Activated naive CD8-positive, alpha-beta T cell (primary cell): ENCODE data around the gene USP10.

Source experiments
- H3K27ac Mint-ChIP-seq: one replicate; pipeline ENCODE4 v1.8.0; 2021; ENCODE audit warnings: mixed read lengths
- H3K27me3 Mint-ChIP-seq: one replicate; pipeline ENCODE4 v1.8.0; 2021; ENCODE audit warnings: mixed read lengths
- H3K36me3 Mint-ChIP-seq: one replicate; pipeline ENCODE4 v1.8.0; 2021; ENCODE audit warnings: mixed read lengths
- H3K4me1 Mint-ChIP-seq: one replicate; pipeline ENCODE4 v1.8.0; 2021; ENCODE audit warnings: low read depth, mixed read lengths
- H3K4me3 Mint-ChIP-seq: one replicate; pipeline ENCODE4 v1.8.0; 2021; ENCODE audit warnings: mild to moderate bottlenecking, mixed read lengths
- H3K9me3 Mint-ChIP-seq: one replicate; pipeline ENCODE4 v1.8.0; 2021; ENCODE audit warnings: low read depth, mixed read lengths

Gene USP10

DNA sequence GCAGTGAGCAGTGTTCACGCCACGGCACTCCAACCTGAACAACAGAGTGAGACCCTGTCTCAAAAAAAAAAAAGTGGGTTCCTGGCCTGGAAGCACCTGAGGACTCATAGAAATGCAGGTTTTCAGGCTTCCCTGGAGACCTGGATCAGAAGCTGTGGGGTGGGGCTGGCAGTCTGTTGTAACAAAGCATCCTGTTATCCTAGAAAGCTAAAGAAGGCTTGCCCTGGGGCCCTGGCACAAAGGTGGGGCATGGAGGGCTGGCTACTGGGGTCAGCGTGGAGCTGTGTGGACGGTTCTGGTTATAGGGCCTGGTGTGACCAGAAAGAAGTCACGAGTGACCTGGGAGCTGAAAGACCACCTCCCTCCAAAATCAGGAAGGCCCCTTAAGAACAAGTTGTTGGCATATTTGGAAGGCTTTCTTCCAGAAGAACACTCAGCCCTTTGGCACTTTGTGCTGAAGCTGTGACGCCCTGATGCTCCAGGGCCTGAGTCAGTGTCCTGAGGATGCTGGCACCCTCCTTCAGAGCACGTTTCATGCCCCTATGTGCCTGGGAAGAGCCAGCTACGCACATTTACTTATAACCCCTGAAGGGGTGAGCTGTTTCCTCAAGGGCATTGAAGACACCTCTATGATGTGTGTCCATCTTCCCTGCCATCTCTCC, 126.2 kb downstream of the USP10 start:
- peaks cover 19% of the 10 kb centered on the region for H3K27me3 Mint-ChIP-seq
- peaks cover 4% of the 10 kb centered on the region for H3K4me1 Mint-ChIP-seq
- H3K27ac Mint-ChIP-seq: no peak overlapping the region
- no peaks in the 10 kb centered on the region for H3K36me3 Mint-ChIP-seq
- no peak overlapping the region for H3K4me3 Mint-ChIP-seq
- no peaks in the 10 kb centered on the region for H3K9me3 Mint-ChIP-seq

- H3K4me1 Mint-ChIP-seq: no peaks in the 10 kb centered on the region
- peaks cover 19% of the 10 kb centered on the region for H3K27me3 Mint-ChIP-seq
- H3K4me3 Mint-ChIP-seq: no peak overlapping the region
- H3K27ac Mint-ChIP-seq: no peak overlapping the region
- no peaks in the 10 kb centered on the region for H3K9me3 Mint-ChIP-seq
- no peaks in the 10 kb centered on the region for H3K36me3 Mint-ChIP-seq
Observed at GRCh38 chr16:84826558-84826941, 126.8 kb downstream of the USP10 start.

DNA sequence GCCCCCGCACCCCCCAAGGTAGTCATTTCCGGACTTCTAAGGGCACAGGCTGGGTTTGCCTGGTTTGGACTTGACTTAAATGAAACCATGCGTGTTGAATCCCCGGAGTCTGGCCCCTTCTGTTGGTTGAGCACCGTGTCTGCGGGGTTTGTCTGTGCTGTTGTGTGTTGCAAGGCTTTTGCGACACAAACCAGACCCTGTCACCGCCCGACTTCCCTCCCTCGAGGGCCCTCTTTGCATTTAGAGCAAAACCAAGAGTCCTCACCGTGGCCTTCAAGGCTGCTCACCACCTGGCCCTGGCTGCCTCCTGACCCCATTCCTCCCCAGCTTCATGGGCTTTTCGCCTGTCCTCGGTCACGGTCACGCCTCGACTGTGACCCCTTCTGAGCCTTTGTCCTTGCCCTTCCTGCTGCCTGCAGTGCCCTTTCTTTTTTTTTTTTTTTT, 127.4 kb downstream of the USP10 start:
- no peaks in the 10 kb centered on the region for H3K9me3 Mint-ChIP-seq
- H3K27ac Mint-ChIP-seq: no peak overlapping the region
- H3K36me3 Mint-ChIP-seq: no peaks in the 10 kb centered on the region
- H3K4me3 Mint-ChIP-seq: no peak overlapping the region
- no peaks in the 10 kb centered on the region for H3K4me1 Mint-ChIP-seq
- peaks cover 16% of the 10 kb centered on the region for H3K27me3 Mint-ChIP-seq

DNA sequence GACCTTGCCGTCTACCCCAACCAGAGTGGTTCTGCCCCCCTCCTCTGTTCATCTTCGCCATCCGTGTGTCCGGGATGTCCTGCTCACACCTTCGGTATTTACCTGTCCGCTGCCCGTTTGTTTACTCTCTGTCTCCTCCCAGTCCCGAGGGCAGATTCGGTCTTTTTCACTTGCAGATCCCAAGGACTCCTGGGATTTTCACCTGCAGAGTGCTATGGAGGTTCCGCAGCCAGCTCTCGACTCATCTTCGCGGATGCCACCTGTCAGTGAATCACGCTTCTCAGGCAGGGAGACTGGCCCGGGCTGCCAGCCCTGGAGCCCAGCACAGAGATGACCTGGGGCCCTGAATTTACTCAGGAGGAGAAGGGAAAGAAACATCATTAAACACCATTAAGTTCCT, 128.1 kb downstream of the USP10 start:
- Mint-ChIP-seq H3K4me1 (no peaks in the 10 kb centered on the region), H3K27me3 (peaks cover 13% of the 10 kb centered on the region), H3K36me3 (no peaks in the 10 kb centered on the region), H3K4me3 (no peak overlapping the region), H3K27ac (no peak overlapping the region), H3K9me3 (no peaks in the 10 kb centered on the region)

- Mint-ChIP-seq H3K27me3 (peaks cover 9% of the 10 kb centered on the region), H3K36me3 (no peaks in the 10 kb centered on the region), H3K9me3 (no peaks in the 10 kb centered on the region), H3K4me1 (no peaks in the 10 kb centered on the region), H3K4me3 (no peak overlapping the region), H3K27ac (no peak overlapping the region)
Observed at GRCh38 chr16:84828322-84828721, 128.5 kb downstream of the USP10 start.
